GM23338 (cell line): Measurements from ENCODE around the gene WASF2. TPM values are rescaled to one million over a fixed set of nuclear protein-coding genes. Genes with fewer than 3 reads are reported as not detected.

Experiments
- ATAC-seq: fragments of 200-7000 bp; cut with Tn5 transposase; 3 replicates; pipeline ENCODE4 v1.9.1; 2020
- DNase-seq: peaks from one replicate; pipeline ENCODE4 v3.0.0-alpha.2; 2015; ENCODE audit warnings: low spot score
- H2AFZ ChIP-seq: fragments of 200-600 bp; sonication (generic); 2 replicates; pipeline ENCODE4 v1.8.0; 2016; ENCODE audit warnings: antibody characterized with exemption, mild to moderate bottlenecking, moderate library complexity
- H3F3A ChIP-seq: fragments of 200-600 bp; sonication (generic); replicated peaks from 2 replicates; pipeline ENCODE4 v1.8.0; 2017; ENCODE audit warnings: antibody characterized with exemption, mixed run types, low read depth
- H3K27ac ChIP-seq: fragments of 200-600 bp; sonication (generic); 2 replicates; pipeline ENCODE4 v1.6.1; 2016; ENCODE audit warnings: low read depth
- H3K27me3 ChIP-seq: fragments of 200-600 bp; sonication (generic); 2 replicates; pipeline ENCODE4 v1.8.0; 2016; ENCODE audit warnings: mild to moderate bottlenecking, mixed run types, moderate library complexity; ENCODE audit not compliant: insufficient read depth
- H3K36me3 ChIP-seq: fragments of 200-600 bp; sonication (generic); 2 replicates; pipeline ENCODE4 v1.8.0; 2016; ENCODE audit warnings: mild to moderate bottlenecking; ENCODE audit not compliant: insufficient read depth
- H3K4me1 ChIP-seq: fragments of 200-600 bp; sonication (generic); 2 replicates; pipeline ENCODE4 v1.8.0; 2016; ENCODE audit warnings: mild to moderate bottlenecking, moderate library complexity; ENCODE audit not compliant: insufficient read depth
- H3K4me2 ChIP-seq: fragments of 200-600 bp; sonication (generic); 2 replicates; pipeline ENCODE4 v1.7.1; 2017; ENCODE audit warnings: mixed run types
- H3K4me3 ChIP-seq: fragments of 200-600 bp; sonication (generic); 2 replicates; pipeline ENCODE4 v1.6.1; 2016; ENCODE audit warnings: mixed run types
- H3K79me2 ChIP-seq: fragments of 200-600 bp; sonication (generic); replicated peaks from 2 replicates; pipeline ENCODE4 v1.8.0; 2017; ENCODE audit warnings: mild to moderate bottlenecking; ENCODE audit not compliant: insufficient read depth
- H3K9me2 ChIP-seq: fragments of 200-600 bp; sonication (generic); 2 replicates; pipeline ENCODE4 v1.8.0; 2017; ENCODE audit not compliant: insufficient read depth
- H4K20me1 ChIP-seq: fragments of 200-600 bp; sonication (generic); replicated peaks from 2 replicates; pipeline ENCODE4 v1.8.0; 2017; ENCODE audit warnings: mild to moderate bottlenecking; ENCODE audit not compliant: insufficient read depth
- H3K27ac Mint-ChIP-seq: 2 replicates; pipeline ENCODE4 v1.8.0; 2020; ENCODE audit warnings: inconsistent platforms, mild to moderate bottlenecking, moderate library complexity, mixed read lengths
- H3K27me3 Mint-ChIP-seq: 3 replicates; pipeline ENCODE4 v1.8.0; 2022; ENCODE audit warnings: low read depth, mild to moderate bottlenecking, moderate library complexity, mixed read lengths, inconsistent platforms; ENCODE audit not compliant: insufficient read depth, poor library complexity
- H3K36me3 Mint-ChIP-seq: 3 replicates; pipeline ENCODE4 v1.8.0; 2021; ENCODE audit warnings: low read depth, mild to moderate bottlenecking, inconsistent platforms, moderate library complexity, mixed read lengths
- H3K4me1 Mint-ChIP-seq: 3 replicates; pipeline ENCODE4 v1.8.0; 2020; ENCODE audit warnings: mild to moderate bottlenecking, inconsistent platforms, mixed read lengths
- H3K4me3 Mint-ChIP-seq: 3 replicates; pipeline ENCODE4 v1.8.0; 2021; ENCODE audit warnings: moderate library complexity, mild to moderate bottlenecking, inconsistent platforms, mixed read lengths
- H3K9me3 Mint-ChIP-seq: 3 replicates; pipeline ENCODE4 v1.8.0; 2020; ENCODE audit warnings: moderate library complexity, mild to moderate bottlenecking, inconsistent platforms, mixed read lengths
- ETS1 ChIP-seq: IDR thresholded peaks from 2 replicates; pipeline ENCODE4 v1.6.1; 2016; ENCODE audit warnings: antibody characterized with exemption
- EZH2phosphoT487 ChIP-seq: fragments of 200-600 bp; sonication (generic); IDR thresholded peaks from one replicate; pipeline ENCODE4 v1.8.1; 2018; ENCODE audit warnings: antibody characterized with exemption; ENCODE audit not compliant: unreplicated experiment
- NANOG ChIP-seq: IDR thresholded peaks from 2 replicates; pipeline ENCODE4 v1.6.1; 2016; ENCODE audit warnings: antibody characterized with exemption, borderline replicate concordance
- REST ChIP-seq: IDR thresholded peaks from one replicate; pipeline ENCODE4 v1.6.1; 2018; ENCODE audit warnings: antibody characterized with exemption; ENCODE audit not compliant: unreplicated experiment
- STAT1 ChIP-seq: IDR thresholded peaks from one replicate; pipeline ENCODE4 v1.6.1; 2016; ENCODE audit warnings: antibody characterized with exemption; ENCODE audit not compliant: unreplicated experiment
- ZNF114 ChIP-seq: fragments of 250-450 bp; sonication (Bioruptor Pico); IDR thresholded peaks from 2 replicates; pipeline ENCODE4 v1.5.0; 2020; ENCODE audit warnings: mild to moderate bottlenecking, moderate library complexity
- ZNF331 ChIP-seq: fragments of 250-450 bp; sonication (Bioruptor Pico); IDR thresholded peaks from 2 replicates; pipeline ENCODE4 v1.5.0; 2020; ENCODE audit warnings: low read depth, mild to moderate bottlenecking, moderate library complexity
- ZNF462 ChIP-seq: fragments of 250-450 bp; sonication (Bioruptor Pico); IDR thresholded peaks from 2 replicates; pipeline ENCODE4 v1.5.0; 2020; ENCODE audit warnings: mild to moderate bottlenecking, moderate library complexity
- polyA plus RNA-seq: library from polyadenylated mRNA; unstranded; fragments of >200 nt; fragmentation: Nextera tagmentation; extraction: Ambion mirVana; gene quantifications from 2 replicates; pipeline ENCODE4 v1.2.1, GENCODE V29; 2016
- total RNA-seq: library from RNA; depleted of rRNA; stranded (reverse); fragments of >200 nt; shearing (Covaris generic); gene quantifications from 2 replicates; pipeline ENCODE4 v1.2.3, GENCODE V29; 2014

The WASF2 gene
- total and polyA plus RNA-seq, 2 experiments from 2014 or later = 40.9 to 95.6 TPM

GRCh38 chr1:27377760-27378495, 112.0 kb downstream of the WASF2 start (continued):
- TF ChIP-seq ETS1 (no peak), ZNF462 (CRISPR knock-in tag) (no peak)

- no peaks in the 10 kb centered on the region for H3F3A ChIP-seq
- H2AFZ ChIP-seq = no peak within 1 kb of the TSS
- DNase-seq = no peak
- no peaks in the 10 kb centered on the region for H3K27me3 Mint-ChIP-seq
- peaks cover 7% of the 10 kb centered on the region; the same call in 1 of the 3 replicates for H3K4me1 Mint-ChIP-seq
- no peaks in the 10 kb centered on the region for H3K79me2 ChIP-seq
- no peaks in the 10 kb centered on the region for H3K9me2 ChIP-seq
- no peaks in the 10 kb centered on the region; the same call in 1 of the 2 replicates for H3K4me1 ChIP-seq
- H3K4me3 ChIP-seq = no peak within 1 kb of the TSS
- no peak within 1 kb of the TSS for H3K4me3 Mint-ChIP-seq
- no peaks in the 10 kb centered on the region for H4K20me1 ChIP-seq
- H3K27me3 ChIP-seq = no peaks in the 10 kb centered on the region
- no peaks in the 10 kb centered on the region for H3K36me3 ChIP-seq
- no peak within 1 kb of the TSS for H3K4me2 ChIP-seq
- H3K27ac Mint-ChIP-seq = no peak within 1 kb of the TSS
- ATAC-seq = no peak
- no peak within 1 kb of the TSS for H3K27ac ChIP-seq
- no peaks in the 10 kb centered on the region for H3K9me3 Mint-ChIP-seq
- no peaks in the 10 kb centered on the region for H3K36me3 Mint-ChIP-seq
- TF ChIP-seq NANOG (no peak), REST (no peak), ZNF114 (CRISPR knock-in tag) (no peak), EZH2phosphoT487 (no peak), STAT1 (no peak), ZNF331 (CRISPR knock-in tag) (no peak)
Observed at GRCh38 chr1:27374362-27375086, 115.4 kb downstream of the WASF2 start, which contains the start of gene FCN3. Gene FCN3 (minus strand): TSS chr1:27374824. CDS start chr1:27374818, 6 bp downstream.
